GM12891 (cell line): Measurements from ENCODE around the gene VPS37C.

Experiments
- POLR2A ChIP-seq: IDR thresholded peaks from 2 replicates; pipeline ENCODE4 v1.6.1; 2011; ENCODE audit warnings: low read depth, low read length, control low read depth
- POLR2AphosphoS5 ChIP-seq: IDR thresholded peaks from 2 replicates; pipeline ENCODE4 v1.6.1; 2011; ENCODE audit warnings: low read depth, low read length, control low read depth
- POU2F2 ChIP-seq: IDR thresholded peaks from 2 replicates; pipeline ENCODE4 v1.6.1; 2011; ENCODE audit warnings: low read depth, mild to moderate bottlenecking, control low read depth, low read length, moderate library complexity

GRCh38 chr11:61132646-61133045 lies 28.6 kb downstream of the VPS37C start:
- TF ChIP-seq POLR2AphosphoS5: no peak
- no peak for TF ChIP-seq POLR2A
- no peak for TF ChIP-seq POU2F2
